Astrocyte of the spinal cord (primary cell): Measurements from ENCODE around the gene SYNDIG1.

ENCODE experiments used
- DNase-seq: peaks from one replicate; pipeline ENCODE4 v3.0.0; 2011; ENCODE audit warnings: low read depth, low spot score
- H3K4me3 ChIP-seq: 2 replicates; pipeline ENCODE4 v1.5.1; 2011; ENCODE audit warnings: low read depth, mild to moderate bottlenecking, low read length, moderate library complexity
- in situ Hi-C: cut with HindIII; loops from 2 replicates; pipeline ENCODE4 v1.10.0; 2017; ENCODE audit warnings: low sequenced_read_pairs
- TF ChIP-seq, protein P1 (sequence below): IDR thresholded peaks from 2 replicates; pipeline ENCODE4 v1.5.1; 2012; ENCODE audit warnings: low read depth, mild to moderate bottlenecking, low read length, inconsistent platforms

Gene SYNDIG1

DNA sequence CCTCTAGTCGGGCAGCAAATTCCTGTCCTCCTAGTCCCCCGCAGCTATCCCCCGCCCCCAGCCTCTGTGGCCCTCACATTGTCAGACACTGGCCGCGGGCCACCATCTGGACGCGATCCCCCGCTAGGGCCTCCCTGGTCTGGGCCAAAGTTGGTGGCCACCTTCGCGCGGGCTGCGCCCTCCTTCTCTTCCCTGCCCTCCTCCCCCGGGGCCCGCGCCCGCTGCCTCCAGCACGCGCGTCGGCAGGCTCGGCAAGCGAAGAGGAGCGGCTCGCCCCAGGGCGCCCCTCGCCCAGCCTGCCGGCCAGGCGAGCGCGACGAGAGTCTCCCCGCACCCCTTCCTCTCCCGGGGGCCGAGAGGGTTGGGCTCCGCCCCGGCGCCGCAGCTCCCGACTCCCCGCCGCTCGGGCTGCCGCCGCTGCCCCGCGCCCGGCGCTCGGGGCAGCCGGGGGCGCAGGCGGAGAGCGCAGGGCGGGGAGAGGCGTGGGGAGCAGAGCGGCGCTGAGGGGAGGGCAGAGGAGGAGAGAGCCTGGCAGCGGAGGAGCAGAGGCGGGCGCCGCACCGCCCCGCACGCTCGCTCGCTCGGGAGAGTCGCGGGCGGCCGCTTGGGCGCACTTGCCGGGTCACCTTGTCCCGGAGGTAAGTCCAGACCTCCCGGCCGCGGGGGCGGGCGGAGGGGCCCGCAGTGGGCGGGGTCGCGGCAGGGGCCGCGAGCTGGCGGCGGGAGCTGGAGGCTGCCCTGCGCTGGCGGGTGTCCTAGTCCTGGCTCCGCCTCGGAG lies at the start of gene SYNDIG1:
Gene SYNDIG1 (plus strand): TSS at position 514 of the 778 bp plus-strand sequence. CDS start 73,469 bp downstream, outside the sequence.
- in situ Hi-C loops: no loop called here
- peak; percentile 46 for DNase-seq
- peak within 1 kb of the TSS; percentile 58 for H3K4me3 ChIP-seq
- TF ChIP-seq, protein P1, sequence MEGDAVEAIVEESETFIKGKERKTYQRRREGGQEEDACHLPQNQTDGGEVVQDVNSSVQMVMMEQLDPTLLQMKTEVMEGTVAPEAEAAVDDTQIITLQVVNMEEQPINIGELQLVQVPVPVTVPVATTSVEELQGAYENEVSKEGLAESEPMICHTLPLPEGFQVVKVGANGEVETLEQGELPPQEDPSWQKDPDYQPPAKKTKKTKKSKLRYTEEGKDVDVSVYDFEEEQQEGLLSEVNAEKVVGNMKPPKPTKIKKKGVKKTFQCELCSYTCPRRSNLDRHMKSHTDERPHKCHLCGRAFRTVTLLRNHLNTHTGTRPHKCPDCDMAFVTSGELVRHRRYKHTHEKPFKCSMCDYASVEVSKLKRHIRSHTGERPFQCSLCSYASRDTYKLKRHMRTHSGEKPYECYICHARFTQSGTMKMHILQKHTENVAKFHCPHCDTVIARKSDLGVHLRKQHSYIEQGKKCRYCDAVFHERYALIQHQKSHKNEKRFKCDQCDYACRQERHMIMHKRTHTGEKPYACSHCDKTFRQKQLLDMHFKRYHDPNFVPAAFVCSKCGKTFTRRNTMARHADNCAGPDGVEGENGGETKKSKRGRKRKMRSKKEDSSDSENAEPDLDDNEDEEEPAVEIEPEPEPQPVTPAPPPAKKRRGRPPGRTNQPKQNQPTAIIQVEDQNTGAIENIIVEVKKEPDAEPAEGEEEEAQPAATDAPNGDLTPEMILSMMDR: no peak

DNA sequence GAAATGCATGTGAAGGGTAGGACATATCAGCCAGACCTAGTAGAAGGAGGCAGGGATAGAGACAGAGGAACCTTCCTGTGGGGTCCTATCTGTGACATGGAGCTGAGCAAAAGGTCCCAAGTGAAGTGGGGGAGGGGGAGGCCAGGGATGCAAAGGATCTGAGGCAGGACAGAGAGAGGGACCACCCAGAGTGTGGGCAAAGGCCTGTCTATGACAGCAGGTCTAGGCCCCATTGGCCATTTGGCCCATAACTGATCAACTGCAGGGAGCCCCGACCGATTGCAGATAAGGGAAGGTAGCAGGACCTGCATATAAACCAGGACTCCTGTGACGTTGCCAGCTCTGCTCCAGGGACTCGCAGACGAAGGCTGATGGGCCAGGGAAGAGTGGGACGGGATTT lies 49.6 kb upstream of the SYNDIG1 start:
- in situ Hi-C loops: no loop called here
- TF ChIP-seq, protein P1: no peak
- H3K4me3 ChIP-seq: no peak overlapping the region
- no peak for DNase-seq

DNA sequence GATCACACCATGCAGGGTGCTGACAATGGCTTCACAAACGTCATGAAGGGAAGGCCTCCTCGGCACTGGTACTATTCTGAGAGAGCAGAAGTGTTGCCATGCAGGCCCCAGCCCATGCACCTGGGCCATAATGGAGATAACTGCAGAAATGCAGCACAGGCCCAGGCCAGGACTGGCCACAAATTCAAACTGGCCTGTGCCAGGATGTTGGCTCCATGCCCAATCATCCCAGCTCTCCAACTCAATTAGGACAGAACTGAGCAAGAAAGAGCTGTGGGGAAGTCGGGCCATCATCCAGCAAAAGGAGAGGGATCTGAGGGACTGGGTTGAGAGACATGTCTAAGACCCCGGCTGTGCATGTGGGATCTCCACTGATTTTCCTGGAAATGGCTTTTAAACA lies 48.9 kb upstream of the SYNDIG1 start:
- no peak overlapping the region for H3K4me3 ChIP-seq
- DNase-seq: no peak
- in situ Hi-C loops: no loop called here
- TF ChIP-seq, protein P1: no peak

DNA sequence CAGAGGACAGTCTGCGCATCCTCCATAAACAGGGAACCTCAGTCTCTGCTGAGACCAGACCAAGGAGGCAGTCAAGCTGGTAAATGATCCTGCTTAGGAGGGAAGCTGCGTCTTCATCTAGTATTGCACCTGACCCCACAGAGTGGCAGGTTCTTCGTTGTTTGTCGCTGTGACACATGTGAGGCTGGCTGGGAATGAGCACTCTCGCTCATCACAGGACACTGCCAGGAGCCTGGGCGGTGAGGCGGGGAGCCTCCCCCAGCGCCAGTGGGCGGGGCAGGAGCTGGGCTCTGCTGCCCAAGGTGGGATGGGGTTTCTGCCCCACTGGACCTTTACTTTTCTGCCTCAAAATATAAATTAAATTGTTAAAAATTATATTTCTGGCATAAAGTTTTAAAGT lies 48.4 kb upstream of the SYNDIG1 start:
- no peak for DNase-seq
- H3K4me3 ChIP-seq: no peak overlapping the region
- in situ Hi-C loops: no loop called here
- TF ChIP-seq, protein P1: no peak

DNA sequence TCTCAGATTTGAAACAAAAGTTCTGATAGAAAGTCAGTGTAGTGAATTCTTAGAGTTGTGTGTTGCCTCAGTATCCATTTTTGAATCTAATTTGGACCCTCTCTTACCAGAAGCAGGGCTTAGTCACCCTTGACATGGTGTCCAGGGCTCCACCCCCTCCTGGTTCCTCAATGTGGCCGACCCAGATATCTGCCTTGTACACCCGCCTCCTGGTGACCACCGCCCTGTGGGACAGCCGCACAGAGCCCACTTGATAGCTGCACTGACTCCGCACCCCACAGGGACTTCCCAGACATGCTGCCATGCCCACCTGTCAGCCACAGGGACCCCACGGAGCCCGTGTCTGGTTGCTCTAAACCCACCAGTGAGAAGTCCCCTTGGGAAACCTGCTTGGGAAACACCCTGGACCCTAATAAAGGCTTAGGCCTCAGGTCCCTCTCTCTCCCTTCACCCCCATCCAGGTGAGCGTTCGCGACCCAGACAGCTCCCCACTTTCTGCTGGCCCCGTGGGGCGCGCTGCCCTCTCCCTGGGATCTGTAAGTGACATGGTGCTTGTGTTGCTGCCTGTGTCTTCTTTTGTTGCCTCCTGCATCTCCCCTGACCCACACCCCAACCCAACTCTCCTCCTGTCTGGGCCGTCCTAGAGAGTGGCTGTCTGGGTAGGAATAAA lies 47.2 kb upstream of the SYNDIG1 start:
- in situ Hi-C loops: no loop called here
- TF ChIP-seq, protein P1: no peak

DNA sequence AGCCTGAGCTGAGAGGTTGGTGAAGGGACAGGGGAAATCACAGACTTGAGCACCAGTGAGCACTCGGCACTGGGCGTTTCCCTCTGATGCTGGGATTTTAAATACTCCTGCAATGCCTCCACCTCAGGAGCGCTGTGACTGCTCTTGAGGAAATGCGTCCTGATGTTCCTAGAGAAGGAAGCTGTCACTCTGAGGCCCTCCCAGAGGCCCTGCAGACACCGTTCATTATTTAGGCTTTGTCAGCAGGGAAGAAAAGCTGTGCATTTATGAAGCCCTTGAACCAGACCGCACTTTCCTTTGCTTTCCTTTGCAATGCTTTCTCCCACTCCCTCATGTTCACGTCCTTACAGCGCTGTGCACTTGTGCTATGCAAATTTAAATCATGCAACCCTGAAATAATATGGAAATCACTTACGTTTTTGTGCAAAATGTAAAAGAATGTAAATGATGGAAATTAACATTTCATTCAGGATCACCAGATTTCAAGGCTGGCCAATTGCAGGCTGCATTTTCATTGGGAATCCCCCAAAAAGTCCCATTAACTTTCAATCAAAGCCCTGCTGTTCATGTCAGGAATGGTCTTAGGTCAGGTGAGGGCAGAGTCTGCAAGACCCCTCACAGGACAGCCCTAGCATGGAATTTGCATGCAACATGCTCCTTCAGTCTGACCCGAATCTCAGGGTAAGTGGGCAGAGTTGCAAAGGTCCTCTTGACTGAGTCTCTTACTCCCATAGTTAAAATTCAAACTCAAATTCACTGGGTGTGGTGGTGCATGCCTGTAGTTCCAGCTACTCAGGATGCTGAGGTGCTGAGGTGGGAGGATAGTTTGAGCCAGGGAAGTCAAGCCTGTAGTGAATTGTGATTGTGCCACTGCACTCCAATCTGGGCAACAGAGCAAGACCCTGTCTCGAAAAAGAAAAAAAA lies 45.8 kb upstream of the SYNDIG1 start:
- TF ChIP-seq, protein P1: no peak
- no peak for DNase-seq
- in situ Hi-C loops: no loop called here
- H3K4me3 ChIP-seq: no peak overlapping the region

More for the DNA sequence above, 47.2 kb upstream of the SYNDIG1 start:
- DNase-seq: no peak
- no peak overlapping the region for H3K4me3 ChIP-seq
